GOT3 (cell line): ENCODE measurements around the gene OSBPL9.
A peak's percentile ranks its signal among the peaks of the same experiment; 100 is the strongest.
"Not testable (repeated sequence)": the region's sequence is repeated elsewhere in the genome, so short reads cannot be mapped to it uniquely, and the experiment has no call there.

Experiments
- DNase-seq: peaks from one replicate; lab custom pipeline; 2025; ENCODE audit warnings: mixed read lengths; lab: John Stamatoyannopoulos, UW

Gene OSBPL9

GRCh38 chr1:51712590-51712989 is 95.7 kb downstream of the OSBPL9 start:
- DNase-seq: no peak

GRCh38 chr1:51714374-51715019 is 97.6 kb downstream of the OSBPL9 start:
- DNase-seq: no peak

- DNase-seq: no peak
Observed at GRCh38 chr1:51715369-51715768, 98.5 kb downstream of the OSBPL9 start.

GRCh38 chr1:51716746-51717145 is 99.9 kb downstream of the OSBPL9 start:
- DNase-seq: no peak

- DNase-seq: no peak
Observed at GRCh38 chr1:51717842-51718241, 101.0 kb downstream of the OSBPL9 start.

GRCh38 chr1:51719146-51719545 is 102.3 kb downstream of the OSBPL9 start:
- DNase-seq: no peak

- DNase-seq: no peak
Observed at GRCh38 chr1:51724797-51725196, 107.9 kb downstream of the OSBPL9 start.

GRCh38 chr1:51726051-51726450 is 109.2 kb downstream of the OSBPL9 start:
- DNase-seq: no peak

GRCh38 chr1:51726544-51727225 is 109.8 kb downstream of the OSBPL9 start:
- DNase-seq: no peak

- DNase-seq: no peak
Observed at GRCh38 chr1:51727366-51727765, 110.5 kb downstream of the OSBPL9 start.

GRCh38 chr1:51728611-51729155 is 111.8 kb downstream of the OSBPL9 start:
- DNase-seq: no peak

- DNase-seq: peak; percentile 6
Observed at GRCh38 chr1:51729156-51729823, 112.4 kb downstream of the OSBPL9 start.

- DNase-seq: no peak
Observed at GRCh38 chr1:51729824-51730301, 113.0 kb downstream of the OSBPL9 start.

- DNase-seq: no peak
Observed at GRCh38 chr1:51731998-51732397, 115.1 kb downstream of the OSBPL9 start.

GRCh38 chr1:51732701-51733425 is 116.0 kb downstream of the OSBPL9 start:
- no peak for DNase-seq

- DNase-seq: not testable (repeated sequence)
Observed at GRCh38 chr1:51733426-51733774, 116.5 kb downstream of the OSBPL9 start.

GRCh38 chr1:51733793-51734522 is 117.1 kb downstream of the OSBPL9 start:
- DNase-seq: no peak

GRCh38 chr1:51734896-51735745 is 118.2 kb downstream of the OSBPL9 start:
- DNase-seq: no peak

- no peak for DNase-seq
Observed at GRCh38 chr1:51735746-51736254, 118.9 kb downstream of the OSBPL9 start.

GRCh38 chr1:51736702-51737101 is 119.8 kb downstream of the OSBPL9 start:
- no peak for DNase-seq
